H1 (cell line): ENCODE data around the gene SYT15. TPM values are rescaled to one million over a fixed set of nuclear protein-coding genes. Genes with fewer than 3 reads are reported as not detected.
A peak's percentile ranks its signal among the peaks of the same experiment; 100 is the strongest.

Source experiments
- ASH2L ChIP-seq: fragments of 200-600, 300-600 bp; sonication (generic); IDR thresholded peaks from one replicate; pipeline ENCODE4 v1.7.1; 2017; ENCODE audit warnings: low read length
- BCL11A ChIP-seq, 2 experiments: IDR thresholded peaks; one replicate each; pipeline ENCODE4 v1.6.1; 2011; ENCODE audit warnings: low read depth in 2 of 2, low read length in 2 of 2, mild to moderate bottlenecking in 2 of 2
- RFX5 ChIP-seq: IDR thresholded peaks from 2 replicates; pipeline ENCODE4 v1.6.1; 2011; ENCODE audit warnings: low read depth, low read length, improper control_type of control experiment, borderline replicate concordance
- TCF12 ChIP-seq: IDR thresholded peaks from 2 replicates; pipeline ENCODE4 v1.6.1; 2011; ENCODE audit warnings: low read depth, mild to moderate bottlenecking, low read length
- polyA plus RNA-seq, 7 experiments: library from polyadenylated mRNA; depleted of rRNA in 3 of 7; stranded (reverse) in 5 of 7; unstranded in 2 of 7; fragments of >200 nt in 5 of 7; fragments of 200-250 nt in 2 of 7; gene quantifications; 1 replicate in 5 of 7; 2 replicates in 1 of 7; 4 replicates in 1 of 7; pipeline versions ENCODE4 v1.2.1 to v1.2.3, GENCODE V29; 2011 to 2013; ENCODE audit warnings: missing spikeins in 2 of 7, mixed read lengths in 2 of 7
- total RNA-seq: library from RNA; stranded (reverse); fragmentation: NEBNext Ultra II Directional; extraction: Animal tissue kit (Norgen Biotek cat#: 25700); gene quantifications from 2 replicates; pipeline ENCODE4 v1.2.1, GENCODE V29; 2021
- TF ChIP-seq, protein P1 (sequence below), 3 experiments: IDR thresholded peaks; 1 replicate in 2 of 3; 2 replicates in 1 of 3; pipeline versions ENCODE4 v1.5.1 to v1.6.1; 2011; ENCODE audit warnings: low read length in 3 of 3, mild to moderate bottlenecking in 3 of 3, inconsistent platforms in 2 of 3, low read depth in 1 of 3, moderate library complexity in 1 of 3; ENCODE audit not compliant: insufficient read depth in 1 of 3; ENCODE audit errors: control extremely low read depth in 1 of 3

The SYT15 gene
- total and polyA plus RNA-seq, 2 of the 8 experiments (the other 6 are each of a cell fraction or from before 2014, with no cell fraction given): 0.39 to 0.61 TPM

DNA sequence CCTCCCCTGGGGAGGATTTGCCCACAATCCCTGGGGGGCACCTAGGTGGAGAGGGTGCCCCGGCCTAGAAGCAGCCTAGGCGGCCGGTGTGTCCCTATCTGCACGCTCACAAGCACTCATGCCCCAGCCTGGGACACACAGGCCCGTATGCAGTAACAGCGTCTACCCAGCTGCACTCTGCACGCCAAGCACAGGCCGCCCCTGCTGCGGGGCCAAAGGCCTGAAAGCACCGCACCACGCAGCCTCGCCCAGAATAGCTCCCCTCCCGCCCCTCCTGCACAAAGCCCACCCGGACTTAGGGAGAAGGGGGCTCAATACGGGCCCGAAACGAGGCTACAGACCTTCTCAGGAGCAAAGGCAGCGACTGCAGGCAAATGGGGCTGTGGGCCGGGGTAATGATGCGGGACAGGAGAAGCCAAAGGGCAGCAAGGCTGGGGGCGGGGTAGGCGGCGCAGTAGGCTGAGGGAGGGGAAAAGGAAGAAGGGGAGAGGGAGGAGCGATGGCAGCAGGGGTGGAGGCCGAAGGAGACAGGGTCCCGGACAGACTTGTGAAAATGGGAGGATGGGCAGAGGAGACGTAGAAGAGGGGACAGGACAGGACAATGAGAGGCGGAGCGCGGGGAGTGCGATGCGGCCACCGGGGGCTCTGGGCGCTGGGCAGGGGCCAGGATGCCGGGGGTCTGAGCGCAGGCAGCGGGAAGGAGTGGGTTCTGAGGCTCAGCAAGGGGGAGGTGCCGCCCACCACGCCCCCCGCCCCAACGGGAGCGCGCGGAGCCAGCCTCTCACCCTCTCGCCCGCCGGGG is 23.0 kb upstream of the SYT15 start (continued):
- TF ChIP-seq, protein P1, sequence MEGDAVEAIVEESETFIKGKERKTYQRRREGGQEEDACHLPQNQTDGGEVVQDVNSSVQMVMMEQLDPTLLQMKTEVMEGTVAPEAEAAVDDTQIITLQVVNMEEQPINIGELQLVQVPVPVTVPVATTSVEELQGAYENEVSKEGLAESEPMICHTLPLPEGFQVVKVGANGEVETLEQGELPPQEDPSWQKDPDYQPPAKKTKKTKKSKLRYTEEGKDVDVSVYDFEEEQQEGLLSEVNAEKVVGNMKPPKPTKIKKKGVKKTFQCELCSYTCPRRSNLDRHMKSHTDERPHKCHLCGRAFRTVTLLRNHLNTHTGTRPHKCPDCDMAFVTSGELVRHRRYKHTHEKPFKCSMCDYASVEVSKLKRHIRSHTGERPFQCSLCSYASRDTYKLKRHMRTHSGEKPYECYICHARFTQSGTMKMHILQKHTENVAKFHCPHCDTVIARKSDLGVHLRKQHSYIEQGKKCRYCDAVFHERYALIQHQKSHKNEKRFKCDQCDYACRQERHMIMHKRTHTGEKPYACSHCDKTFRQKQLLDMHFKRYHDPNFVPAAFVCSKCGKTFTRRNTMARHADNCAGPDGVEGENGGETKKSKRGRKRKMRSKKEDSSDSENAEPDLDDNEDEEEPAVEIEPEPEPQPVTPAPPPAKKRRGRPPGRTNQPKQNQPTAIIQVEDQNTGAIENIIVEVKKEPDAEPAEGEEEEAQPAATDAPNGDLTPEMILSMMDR (IDR thresholded peaks at IDR 0.05; ENCODE audit: control extremely low read depth in 1 of 3, insufficient read depth in 1 of 3, low read depth in 1 of 3, low read length in 3 of 3): no peak
- peak; percentile 45 for TF ChIP-seq ASH2L
- TF ChIP-seq BCL11A (IDR thresholded peaks at IDR 0.05; ENCODE audit: low read depth in 2 of 2, low read length in 2 of 2): no peak
- no peak for TF ChIP-seq RFX5
- no peak for TF ChIP-seq TCF12
- TF ChIP-seq, all 59 proteins: peak for 17
